Measurements from ENCODE around the gene PRELP. TPM values are rescaled to one million over a fixed set of nuclear protein-coding genes. Genes with fewer than 3 reads are reported as not detected.

PRELP gene
- polyA plus RNA-seq, 1 experiment, result 3.9 TPM

DNA sequence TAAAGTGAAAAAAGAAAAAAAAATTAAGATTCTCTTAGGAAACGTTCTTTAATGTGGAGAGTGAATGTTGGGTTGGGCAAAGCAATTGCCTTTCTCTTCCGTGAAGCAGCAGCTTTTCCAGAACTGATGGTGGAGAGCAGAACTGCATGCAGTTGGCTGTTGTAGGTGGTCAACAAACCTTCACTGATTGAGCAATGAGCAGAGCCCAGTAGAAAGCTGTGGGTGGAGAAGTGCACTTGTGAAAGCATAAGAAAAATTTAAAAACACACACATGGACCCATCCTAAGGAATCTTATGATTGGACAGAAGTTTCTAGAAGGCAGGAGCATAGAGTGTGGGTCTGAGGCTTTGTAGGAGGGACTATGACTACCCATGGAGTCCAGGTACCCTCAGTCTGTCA lies 4.5 kb downstream of the PRELP start:
- POLR2A ChIA-PET, result no interaction called here
- TF ChIP-seq, protein P1, sequence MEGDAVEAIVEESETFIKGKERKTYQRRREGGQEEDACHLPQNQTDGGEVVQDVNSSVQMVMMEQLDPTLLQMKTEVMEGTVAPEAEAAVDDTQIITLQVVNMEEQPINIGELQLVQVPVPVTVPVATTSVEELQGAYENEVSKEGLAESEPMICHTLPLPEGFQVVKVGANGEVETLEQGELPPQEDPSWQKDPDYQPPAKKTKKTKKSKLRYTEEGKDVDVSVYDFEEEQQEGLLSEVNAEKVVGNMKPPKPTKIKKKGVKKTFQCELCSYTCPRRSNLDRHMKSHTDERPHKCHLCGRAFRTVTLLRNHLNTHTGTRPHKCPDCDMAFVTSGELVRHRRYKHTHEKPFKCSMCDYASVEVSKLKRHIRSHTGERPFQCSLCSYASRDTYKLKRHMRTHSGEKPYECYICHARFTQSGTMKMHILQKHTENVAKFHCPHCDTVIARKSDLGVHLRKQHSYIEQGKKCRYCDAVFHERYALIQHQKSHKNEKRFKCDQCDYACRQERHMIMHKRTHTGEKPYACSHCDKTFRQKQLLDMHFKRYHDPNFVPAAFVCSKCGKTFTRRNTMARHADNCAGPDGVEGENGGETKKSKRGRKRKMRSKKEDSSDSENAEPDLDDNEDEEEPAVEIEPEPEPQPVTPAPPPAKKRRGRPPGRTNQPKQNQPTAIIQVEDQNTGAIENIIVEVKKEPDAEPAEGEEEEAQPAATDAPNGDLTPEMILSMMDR (IDR thresholded peaks at IDR 0.05; ENCODE audit: insufficient read depth, low read depth, low read length), result peak; percentile 32
- H3K4me3 ChIP-seq (ENCODE audit: low read depth, low read length), result no peak overlapping the region
- H3K27me3 ChIP-seq (ENCODE audit: control insufficient read depth, insufficient read depth, low read length), result no peaks in the 10 kb centered on the region
- no peaks in the 10 kb centered on the region for H3K36me3 ChIP-seq (ENCODE audit: control insufficient read depth, insufficient read depth, low read length)
- CTCF ChIA-PET, result interaction anchor here (0.7 to 7.2 kb wide), 19 partner anchors 9 to 670 kb away, joined by 3 to 52 read pairs (median 4); no protein-coding TSS in a partner anchor
- DNase-seq (ENCODE audit: low read depth), result peak; percentile 67

DNA sequence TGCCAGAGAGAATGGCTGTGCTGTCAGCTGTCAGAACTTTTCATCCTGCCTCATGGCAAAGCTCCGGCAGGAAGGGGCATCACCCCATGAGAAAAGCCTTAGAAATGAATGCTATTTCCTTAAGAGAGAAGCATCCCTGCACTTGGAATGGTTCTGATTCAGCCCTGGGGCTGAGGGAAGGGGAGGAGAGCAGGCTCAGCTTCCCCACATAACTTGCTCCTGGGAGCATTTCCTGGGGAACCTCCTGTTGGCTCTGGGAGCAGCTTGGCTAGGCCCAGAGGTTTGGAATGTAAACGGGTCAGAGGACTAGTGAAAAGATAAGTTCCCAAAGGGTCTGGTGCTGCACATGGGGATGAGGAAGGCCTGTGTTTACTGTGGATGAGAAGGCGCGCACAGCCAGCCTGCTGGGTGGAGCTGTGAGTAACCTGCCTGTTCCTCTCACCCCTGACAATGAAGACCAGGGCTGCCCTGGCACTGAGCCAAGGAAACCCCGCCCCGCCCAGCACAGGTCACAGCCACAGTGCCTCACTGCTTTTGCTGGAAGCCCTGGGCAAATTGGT lies 5.0 kb downstream of the PRELP start:
- Histone ChIP-seq H3K36me3 (ENCODE audit: control insufficient read depth, insufficient read depth, low read length) (no peaks in the 10 kb centered on the region), H3K27me3 (ENCODE audit: control insufficient read depth, insufficient read depth, low read length) (no peaks in the 10 kb centered on the region), H3K4me3 (ENCODE audit: low read depth, low read length) (no peak overlapping the region)
- POLR2A ChIA-PET, result no interaction called here
- TF ChIP-seq, protein P1 (IDR thresholded peaks at IDR 0.05; ENCODE audit: insufficient read depth, low read depth, low read length), result no peak
- DNase-seq (ENCODE audit: low read depth), result peak; percentile 96
- CTCF ChIA-PET, result interaction anchor here (0.7 to 7.2 kb wide), 18 partner anchors 9 to 670 kb away, joined by 3 to 52 read pairs (median 4); no protein-coding TSS in a partner anchor

DNA sequence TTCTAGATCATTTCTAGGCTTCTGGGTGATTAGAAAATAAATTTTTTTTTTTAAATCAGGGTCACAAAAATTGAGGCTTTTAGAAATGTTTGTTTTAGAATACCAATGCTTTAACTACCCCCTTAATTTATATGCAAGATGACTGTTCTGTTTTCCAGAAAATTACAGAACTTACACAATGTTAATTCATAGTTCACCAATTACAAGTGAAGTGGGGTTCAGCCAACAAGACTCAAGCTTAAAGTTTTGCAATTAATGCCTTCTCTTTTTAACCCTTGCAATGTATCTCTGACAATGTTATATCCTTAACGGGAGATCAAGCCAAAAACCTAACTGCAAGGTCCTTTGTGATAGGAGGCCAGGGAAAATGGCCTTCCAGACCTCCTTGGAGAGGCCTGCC lies 5.6 kb downstream of the PRELP start:
- H3K36me3 ChIP-seq (ENCODE audit: control insufficient read depth, insufficient read depth, low read length), result no peaks in the 10 kb centered on the region
- ChIA-PET POLR2A (no interaction called here), CTCF (interaction anchor here (1.0 to 7.2 kb wide), 8 partner anchors 15 to 221 kb away, joined by 3 to 52 read pairs (median 8); no protein-coding TSS in a partner anchor)
- no peak for DNase-seq (ENCODE audit: low read depth)
- no peaks in the 10 kb centered on the region for H3K27me3 ChIP-seq (ENCODE audit: control insufficient read depth, insufficient read depth, low read length)
- H3K4me3 ChIP-seq (ENCODE audit: low read depth, low read length), result no peak overlapping the region
- TF ChIP-seq, protein P1 (IDR thresholded peaks at IDR 0.05; ENCODE audit: insufficient read depth, low read depth, low read length), result no peak

DNA sequence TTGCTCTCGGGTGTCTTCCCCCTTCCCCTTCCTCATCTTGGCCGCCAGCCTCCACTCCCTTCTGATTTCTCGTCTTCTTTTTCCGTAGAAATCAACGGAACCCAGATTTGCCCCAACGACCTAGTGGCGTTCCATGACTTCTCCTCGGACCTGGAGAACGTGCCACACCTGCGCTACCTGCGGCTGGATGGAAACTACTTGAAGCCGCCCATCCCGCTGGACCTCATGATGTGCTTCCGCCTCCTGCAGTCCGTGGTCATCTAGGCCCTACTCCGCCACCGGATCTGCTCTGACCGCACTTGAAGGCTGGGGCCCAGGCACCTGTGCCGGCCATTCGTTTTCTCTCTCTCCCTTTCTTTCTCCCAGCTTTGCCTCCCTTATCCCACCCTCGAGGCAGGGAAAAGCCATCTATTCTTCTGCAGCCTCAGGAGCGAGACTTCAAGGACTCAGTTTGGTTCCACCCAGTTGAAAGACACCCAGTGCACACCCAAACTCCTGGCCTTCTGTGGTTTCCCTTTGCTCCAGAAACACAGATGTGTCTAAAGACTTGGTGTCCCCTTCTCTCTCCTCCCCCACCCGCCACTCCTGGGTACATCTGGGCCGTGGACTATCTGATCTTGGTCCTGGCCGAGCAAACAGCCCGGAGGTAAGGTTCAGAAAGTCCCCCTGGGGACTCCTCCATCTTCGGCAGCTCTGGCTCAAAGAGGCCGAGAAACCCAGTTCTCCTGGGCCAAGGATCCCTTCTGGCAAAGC lies 11.2 kb downstream of the PRELP start:
- TF ChIP-seq, protein P1 (IDR thresholded peaks at IDR 0.05; ENCODE audit: insufficient read depth, low read depth, low read length), result no peak
- ChIA-PET CTCF (interaction anchor here (0.6 to 7.4 kb wide), 32 partner anchors 10 to 350 kb away, joined by 3 to 203 read pairs (median 5); partner anchors contain the start of genes FMOD and PRELP), POLR2A (interaction anchor here (0.6 to 0.7 kb wide), 2 partner anchors 11 to 184 kb away, joined by 3 to 4 read pairs; partner anchors contain the start of gene PRELP)
- Histone ChIP-seq H3K4me3 (ENCODE audit: low read depth, low read length) (no peak overlapping the region), H3K27me3 (ENCODE audit: control insufficient read depth, insufficient read depth, low read length) (no peaks in the 10 kb centered on the region), H3K36me3 (ENCODE audit: control insufficient read depth, insufficient read depth, low read length) (no peaks in the 10 kb centered on the region)
- DNase-seq (ENCODE audit: low read depth), result no peak

DNA sequence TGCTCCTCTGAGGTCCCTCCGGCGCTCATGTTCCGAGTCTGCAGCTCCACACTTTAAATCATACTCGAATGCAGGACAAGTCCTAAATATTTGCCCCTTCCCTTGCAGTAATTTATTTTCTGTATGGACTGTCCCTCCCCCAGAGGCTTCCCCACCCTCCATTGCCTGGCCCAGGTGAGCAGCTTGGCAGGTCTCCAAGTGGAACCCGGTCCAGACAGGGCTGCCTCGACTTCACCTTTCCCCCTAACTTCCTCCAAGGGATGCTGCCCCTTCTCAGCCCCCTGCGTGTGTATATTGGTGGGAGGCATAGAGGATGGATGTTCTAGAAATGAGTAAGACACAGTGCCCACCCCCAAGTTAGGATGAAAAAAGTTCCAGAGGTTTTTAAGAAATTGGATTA lies 12.9 kb downstream of the PRELP start:
- no peaks in the 10 kb centered on the region for H3K36me3 ChIP-seq (ENCODE audit: control insufficient read depth, insufficient read depth, low read length)
- ChIA-PET POLR2A (no interaction called here), CTCF (interaction anchor here (0.6 to 7.4 kb wide), 37 partner anchors 9 to 348 kb away, joined by 3 to 203 read pairs (median 5); partner anchors contain the start of gene PRELP)
- no peak for DNase-seq (ENCODE audit: low read depth)
- no peaks in the 10 kb centered on the region for H3K27me3 ChIP-seq (ENCODE audit: control insufficient read depth, insufficient read depth, low read length)
- no peak overlapping the region for H3K4me3 ChIP-seq (ENCODE audit: low read depth, low read length)
- TF ChIP-seq, protein P1 (IDR thresholded peaks at IDR 0.05; ENCODE audit: insufficient read depth, low read depth, low read length), result no peak
